ENCODE results near the gene SLC37A4.

GRCh38 chr11:119057000-119057769 lies 26.5 kb upstream of the SLC37A4 start, which contains the start of gene HYOU1:
- no peak for TF ChIP-seq CTCF (IDR thresholded peaks at IDR 0.05; ENCODE audit: insufficient read depth, low read length)
- TF ChIP-seq POLR2AphosphoS5 (IDR thresholded peaks at IDR 0.05; ENCODE audit: low read depth): peak; percentile 82
- TF ChIP-seq SPI1 (IDR thresholded peaks at IDR 0.05; ENCODE audit: borderline replicate concordance, low read depth): no peak
- TF ChIP-seq REST (IDR thresholded peaks at IDR 0.05; ENCODE audit: insufficient replicate concordance, low read depth): peak; percentile 41
- TF ChIP-seq GABPA (IDR thresholded peaks at IDR 0.05; ENCODE audit: low read depth): peak; percentile 34; the same call in 1 of the 2 replicates
